IPS-20b (cell line): Measurements from ENCODE around the gene NOS2.
"Not testable (repeated sequence)": the region's sequence is repeated elsewhere in the genome, so short reads cannot be mapped to it uniquely, and the experiment has no call there.

Experiments used
- H3K27ac ChIP-seq: one replicate; pipeline ENCODE4 v1.5.1; 2013; ENCODE audit warnings: low read length
- H3K27me3 ChIP-seq: 2 replicates; pipeline ENCODE4 v1.6.1; 2013; ENCODE audit warnings: mild to moderate bottlenecking, low read length, inconsistent platforms; ENCODE audit not compliant: insufficient read depth
- H3K36me3 ChIP-seq: 2 replicates; pipeline ENCODE4 v1.6.1; 2013; ENCODE audit warnings: low read depth, mild to moderate bottlenecking, inconsistent platforms, low read length, moderate library complexity; ENCODE audit not compliant: insufficient read depth
- H3K4me1 ChIP-seq: 2 replicates; pipeline ENCODE4 v1.6.1; 2013; ENCODE audit warnings: mild to moderate bottlenecking, control low read depth, inconsistent platforms, low read length, moderate library complexity; ENCODE audit not compliant: insufficient read depth
- H3K4me3 ChIP-seq: 2 replicates; pipeline ENCODE4 v1.5.1; 2013; ENCODE audit warnings: mild to moderate bottlenecking, low read length, inconsistent platforms
- H3K9ac ChIP-seq: 2 replicates; pipeline ENCODE4 v1.6.1; 2013; ENCODE audit warnings: low read depth, mild to moderate bottlenecking, inconsistent platforms, low read length, moderate library complexity
- H3K9me3 ChIP-seq: 2 replicates; pipeline ENCODE4 v1.6.1; 2013; ENCODE audit warnings: mild to moderate bottlenecking, low read depth, low read length, inconsistent platforms; ENCODE audit not compliant: insufficient read depth

Gene NOS2

DNA sequence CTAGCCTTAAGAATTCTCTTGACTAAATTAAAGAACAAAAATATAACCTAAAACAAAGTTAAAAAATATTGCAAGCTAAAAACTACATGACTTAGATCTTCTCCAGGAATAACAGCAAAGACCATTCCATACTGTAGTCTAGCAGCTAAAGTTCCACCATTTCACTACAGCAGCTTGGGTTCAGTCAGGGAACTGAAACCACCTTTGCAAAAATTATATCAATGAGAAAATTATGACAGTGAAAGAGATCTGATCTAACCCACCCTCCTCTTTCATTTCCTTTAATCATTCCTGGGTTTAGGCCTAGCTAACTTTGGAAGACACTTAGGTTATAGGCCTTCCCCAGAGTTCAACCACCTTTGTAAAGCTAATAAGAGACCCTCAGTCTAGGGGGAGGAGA, 36.3 kb upstream of the NOS2 start:
- H3K4me3 ChIP-seq = no peak overlapping the region
- H3K36me3 ChIP-seq = no peaks in the 10 kb centered on the region
- H3K9ac ChIP-seq = no peak overlapping the region
- H3K4me1 ChIP-seq = no peaks in the 10 kb centered on the region
- H3K27ac ChIP-seq = no peak overlapping the region
- H3K27me3 ChIP-seq = no peaks in the 10 kb centered on the region
- H3K9me3 ChIP-seq = peaks cover 7% of the 10 kb centered on the region

DNA sequence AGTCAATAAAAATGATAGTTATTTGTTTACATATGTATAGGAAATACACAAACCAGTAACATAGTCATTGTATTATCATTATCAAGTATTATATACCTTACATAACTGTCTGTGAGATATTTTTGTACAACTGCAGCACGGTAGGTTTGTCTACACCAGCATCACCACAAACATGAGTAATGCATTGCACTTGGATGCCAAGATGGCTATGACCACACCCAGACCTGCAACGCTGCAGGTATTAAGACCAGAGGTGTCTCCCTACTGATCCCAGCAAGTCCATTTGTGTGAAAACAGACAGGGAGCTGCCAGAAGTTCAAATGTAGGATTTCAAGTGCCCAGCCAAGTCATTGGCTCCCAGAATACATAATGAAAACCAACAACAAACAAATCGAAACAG, 34.2 kb upstream of the NOS2 start:
- H3K9ac ChIP-seq = no peak overlapping the region
- H3K4me3 ChIP-seq = no peak overlapping the region
- H3K9me3 ChIP-seq = peaks cover 7% of the 10 kb centered on the region
- no peak overlapping the region for H3K27ac ChIP-seq
- no peaks in the 10 kb centered on the region for H3K27me3 ChIP-seq
- H3K36me3 ChIP-seq = no peaks in the 10 kb centered on the region
- no peaks in the 10 kb centered on the region for H3K4me1 ChIP-seq

DNA sequence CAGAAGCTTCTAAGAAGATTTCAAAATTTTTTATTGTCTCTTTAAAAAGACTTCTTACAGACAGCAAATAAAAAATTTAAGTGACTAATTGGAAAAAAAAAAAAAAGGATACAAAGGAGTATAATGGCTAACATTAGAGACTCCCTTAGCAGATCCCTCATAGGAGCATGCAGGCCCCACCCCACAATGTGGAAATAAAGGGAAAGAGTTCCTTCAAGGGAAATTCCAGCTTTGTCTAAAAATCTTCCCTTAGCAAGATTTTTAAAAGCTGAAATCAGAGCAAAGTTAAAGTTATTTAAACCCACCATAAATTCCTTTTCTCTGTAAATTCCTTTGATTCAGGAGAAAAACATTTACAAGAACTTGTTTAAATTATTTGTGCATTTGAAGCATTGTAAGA, 32.5 kb upstream of the NOS2 start:
- Histone ChIP-seq H3K9ac (no peak overlapping the region), H3K36me3 (no peaks in the 10 kb centered on the region), H3K4me3 (no peak overlapping the region), H3K27me3 (no peaks in the 10 kb centered on the region), H3K27ac (no peak overlapping the region), H3K4me1 (no peaks in the 10 kb centered on the region), H3K9me3 (peaks cover 7% of the 10 kb centered on the region)

DNA sequence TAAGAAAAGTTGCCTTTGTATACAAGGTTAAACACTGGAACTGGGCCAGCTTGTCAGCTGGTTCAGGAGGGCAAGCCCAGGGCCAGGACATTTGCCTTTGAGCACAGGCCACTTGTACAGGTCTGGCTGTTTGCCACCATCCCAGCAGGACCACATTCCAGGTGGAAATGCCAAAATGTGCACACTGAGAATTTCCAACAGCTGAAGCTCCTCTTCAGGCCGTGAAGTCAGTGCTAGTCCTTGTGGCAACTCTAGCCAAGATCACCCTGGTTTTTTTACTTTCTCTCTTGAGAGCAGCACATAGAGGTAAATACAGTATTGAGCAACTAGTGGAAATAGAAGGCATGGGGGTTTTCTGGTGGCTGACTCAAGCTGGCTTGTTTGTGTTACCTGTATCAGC, 29.6 kb upstream of the NOS2 start:
- H3K27ac ChIP-seq, H3K9ac ChIP-seq, H3K27me3 ChIP-seq, H3K36me3 ChIP-seq, H3K4me3 ChIP-seq, H3K4me1 ChIP-seq, H3K9me3 ChIP-seq: not testable (repeated sequence)

DNA sequence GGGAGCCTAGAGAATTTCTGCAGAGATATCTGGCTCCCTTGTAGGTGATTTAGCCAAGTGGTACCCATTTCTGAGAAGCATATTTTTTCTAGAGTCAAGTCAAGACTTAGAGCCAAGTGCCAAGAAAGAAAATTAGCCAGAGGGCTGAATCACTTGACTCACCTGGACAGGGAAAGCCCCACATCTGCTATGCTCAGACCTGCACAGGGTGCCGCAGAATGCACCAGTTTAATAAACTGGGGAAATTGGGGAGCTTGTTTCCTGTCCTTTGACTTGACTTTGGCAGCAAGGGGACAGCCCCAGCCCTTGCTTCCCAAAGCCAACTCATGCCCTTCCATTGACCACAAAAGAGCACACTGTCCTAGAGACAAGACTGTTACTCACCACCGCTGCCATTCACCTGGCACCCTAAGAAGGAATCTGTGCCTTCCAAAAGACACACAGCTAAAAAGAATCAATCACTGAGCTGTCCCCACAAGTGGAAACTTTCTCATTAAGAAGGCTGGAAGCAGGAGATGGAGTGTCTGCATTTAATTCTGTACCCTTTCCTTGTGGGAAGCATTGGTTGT, 28.9 kb upstream of the NOS2 start:
- not testable (repeated sequence) for H3K27me3 ChIP-seq, H3K27ac ChIP-seq, H3K4me1 ChIP-seq, H3K36me3 ChIP-seq, H3K9me3 ChIP-seq, H3K9ac ChIP-seq, H3K4me3 ChIP-seq

DNA sequence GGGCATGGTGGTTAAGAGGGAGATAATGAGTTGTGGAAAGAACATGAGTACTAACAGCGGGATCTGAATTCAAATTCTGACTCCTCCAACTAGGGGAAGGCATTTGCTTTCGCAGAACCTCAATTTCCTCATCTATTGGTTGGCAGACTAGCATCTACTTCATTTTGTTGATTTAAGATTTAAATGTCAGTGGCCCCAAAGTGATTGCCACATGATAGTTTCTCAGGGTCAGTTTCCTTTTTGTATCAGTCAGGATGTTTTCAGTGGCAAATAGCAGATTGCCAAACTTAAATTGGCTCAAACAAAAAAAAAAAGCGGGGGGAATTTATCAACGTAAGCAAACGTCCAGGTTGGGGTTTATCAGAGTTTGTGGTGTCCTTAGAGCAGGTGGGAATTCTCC, 25.1 kb upstream of the NOS2 start:
- Histone ChIP-seq H3K36me3 (no peaks in the 10 kb centered on the region), H3K4me3 (no peak overlapping the region), H3K27ac (no peak overlapping the region), H3K9ac (no peak overlapping the region), H3K27me3 (no peaks in the 10 kb centered on the region), H3K9me3 (peaks cover 14% of the 10 kb centered on the region; the same call in 1 of the 2 replicates), H3K4me1 (no peaks in the 10 kb centered on the region)

DNA sequence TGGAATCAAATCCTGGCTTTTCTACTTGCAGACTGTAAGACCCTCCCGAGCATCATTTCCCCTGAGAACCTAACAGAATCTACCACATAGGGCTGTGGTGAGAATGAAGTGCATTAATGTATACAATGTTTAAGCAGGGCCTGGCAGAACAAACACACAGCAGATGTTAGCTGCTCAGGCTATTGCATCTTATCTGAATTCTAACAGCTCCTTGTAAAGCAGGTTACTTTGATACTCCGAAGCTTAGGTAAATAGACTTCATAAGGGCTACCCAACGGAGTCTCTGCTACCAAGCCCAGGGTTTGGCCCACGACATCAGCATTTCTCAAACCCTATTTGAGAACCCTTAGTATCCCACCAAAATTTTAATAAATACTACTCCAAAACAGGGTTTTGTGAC, 24.4 kb upstream of the NOS2 start:
- Histone ChIP-seq H3K27me3 (no peaks in the 10 kb centered on the region), H3K36me3 (no peaks in the 10 kb centered on the region), H3K27ac (no peak overlapping the region), H3K4me3 (no peak overlapping the region), H3K9me3 (peaks cover 14% of the 10 kb centered on the region; the same call in 1 of the 2 replicates), H3K4me1 (no peaks in the 10 kb centered on the region), H3K9ac (no peak overlapping the region)

DNA sequence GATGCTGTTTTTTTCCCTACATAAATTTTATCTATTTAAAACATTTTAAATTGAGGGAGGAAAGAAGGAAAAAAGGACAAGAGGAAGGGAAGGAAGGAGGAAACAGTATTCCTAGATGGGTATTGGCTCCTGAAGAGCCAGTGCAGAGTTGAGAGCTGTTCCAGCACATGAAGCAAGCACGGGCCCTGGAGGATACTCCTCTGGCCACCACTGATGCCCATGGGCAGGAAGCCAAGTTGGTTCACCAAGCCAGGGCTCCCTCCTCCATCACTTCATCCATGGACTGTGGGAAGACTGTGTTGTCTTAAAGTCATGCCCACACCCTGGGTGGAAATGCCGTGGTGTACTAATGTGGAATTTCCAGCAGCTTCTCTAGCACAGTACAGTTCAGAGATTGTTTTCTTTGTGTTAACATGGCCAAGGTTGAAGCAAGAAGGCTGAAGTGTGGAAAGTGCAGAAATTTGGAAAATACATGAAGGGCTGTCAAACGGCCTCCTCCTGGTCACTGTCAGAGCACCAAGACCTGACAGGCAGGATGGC, 23.9 kb upstream of the NOS2 start:
- Histone ChIP-seq H3K27ac (no peak overlapping the region), H3K36me3 (no peaks in the 10 kb centered on the region), H3K9me3 (peaks cover 14% of the 10 kb centered on the region; the same call in 1 of the 2 replicates), H3K27me3 (no peaks in the 10 kb centered on the region), H3K4me3 (no peak overlapping the region), H3K4me1 (no peaks in the 10 kb centered on the region), H3K9ac (no peak overlapping the region)

DNA sequence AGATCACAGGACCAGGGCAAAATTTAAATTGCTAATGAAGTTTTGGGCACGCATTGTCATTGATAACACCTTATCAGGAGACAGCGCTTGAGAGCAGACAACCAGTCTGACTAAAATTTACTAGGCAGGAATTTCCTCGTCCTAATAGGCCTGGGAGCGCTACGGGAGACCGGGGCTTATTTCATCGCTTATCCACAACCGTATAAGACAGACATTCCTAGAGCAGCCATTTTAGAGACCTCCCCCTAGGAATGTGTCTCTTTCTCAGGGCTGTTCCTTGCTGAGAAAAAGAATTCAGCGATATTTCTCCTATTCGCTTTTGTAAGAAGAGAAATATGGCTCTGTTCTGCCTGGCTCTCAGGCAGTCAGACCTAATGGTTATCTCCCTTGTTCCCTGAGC, 21.8 kb upstream of the NOS2 start:
- not testable (repeated sequence) for H3K4me3 ChIP-seq, H3K9ac ChIP-seq, H3K4me1 ChIP-seq, H3K27ac ChIP-seq, H3K27me3 ChIP-seq, H3K36me3 ChIP-seq
- peaks cover 14% of the 10 kb centered on the region; the same call in 1 of the 2 replicates for H3K9me3 ChIP-seq

DNA sequence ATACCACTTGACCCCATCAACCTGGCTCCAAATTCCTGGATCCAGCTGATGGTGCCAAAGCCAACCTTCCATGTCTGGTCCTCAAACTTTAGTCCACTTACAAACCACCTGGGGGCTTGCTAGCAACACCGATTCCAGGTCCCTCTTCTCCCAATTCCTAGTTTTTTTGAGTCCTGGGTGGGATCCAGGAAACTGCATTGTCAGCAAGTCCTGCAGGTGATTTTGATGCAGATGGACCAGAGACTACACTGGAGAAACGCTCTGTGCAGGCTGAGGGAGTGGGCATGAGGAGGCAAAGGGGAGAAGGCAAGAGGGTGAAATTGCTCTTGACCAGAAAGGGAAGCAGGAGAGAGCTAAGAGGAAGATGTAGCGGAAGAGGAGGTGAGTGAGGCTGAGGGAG, 21.0 kb upstream of the NOS2 start:
- no peak overlapping the region for H3K9ac ChIP-seq
- H3K27ac ChIP-seq = no peak overlapping the region
- H3K36me3 ChIP-seq = no peaks in the 10 kb centered on the region
- H3K9me3 ChIP-seq = peaks cover 14% of the 10 kb centered on the region; the same call in 1 of the 2 replicates
- no peaks in the 10 kb centered on the region for H3K4me1 ChIP-seq
- no peaks in the 10 kb centered on the region for H3K27me3 ChIP-seq
- no peak overlapping the region for H3K4me3 ChIP-seq

DNA sequence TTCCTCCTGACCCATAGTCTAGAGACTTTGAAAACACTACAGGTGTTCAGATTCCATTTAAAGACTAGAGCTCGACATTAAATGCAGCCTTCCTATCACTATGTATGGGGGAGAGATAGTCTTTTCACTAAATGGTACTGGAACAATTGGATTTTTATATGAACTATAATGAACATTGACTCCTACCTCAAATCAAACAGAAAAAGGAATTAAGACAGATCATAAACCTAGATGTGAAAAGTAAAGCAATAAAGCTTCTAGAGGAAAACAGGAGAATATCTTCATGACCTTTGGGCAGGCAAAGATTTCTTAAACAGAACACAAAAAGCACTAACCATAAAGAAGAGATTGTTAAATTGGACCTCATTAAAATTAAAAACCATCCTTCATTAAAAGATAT, 18.8 kb upstream of the NOS2 start:
- no peak overlapping the region for H3K4me3 ChIP-seq
- H3K9ac ChIP-seq = no peak overlapping the region
- no peaks in the 10 kb centered on the region for H3K36me3 ChIP-seq

DNA sequence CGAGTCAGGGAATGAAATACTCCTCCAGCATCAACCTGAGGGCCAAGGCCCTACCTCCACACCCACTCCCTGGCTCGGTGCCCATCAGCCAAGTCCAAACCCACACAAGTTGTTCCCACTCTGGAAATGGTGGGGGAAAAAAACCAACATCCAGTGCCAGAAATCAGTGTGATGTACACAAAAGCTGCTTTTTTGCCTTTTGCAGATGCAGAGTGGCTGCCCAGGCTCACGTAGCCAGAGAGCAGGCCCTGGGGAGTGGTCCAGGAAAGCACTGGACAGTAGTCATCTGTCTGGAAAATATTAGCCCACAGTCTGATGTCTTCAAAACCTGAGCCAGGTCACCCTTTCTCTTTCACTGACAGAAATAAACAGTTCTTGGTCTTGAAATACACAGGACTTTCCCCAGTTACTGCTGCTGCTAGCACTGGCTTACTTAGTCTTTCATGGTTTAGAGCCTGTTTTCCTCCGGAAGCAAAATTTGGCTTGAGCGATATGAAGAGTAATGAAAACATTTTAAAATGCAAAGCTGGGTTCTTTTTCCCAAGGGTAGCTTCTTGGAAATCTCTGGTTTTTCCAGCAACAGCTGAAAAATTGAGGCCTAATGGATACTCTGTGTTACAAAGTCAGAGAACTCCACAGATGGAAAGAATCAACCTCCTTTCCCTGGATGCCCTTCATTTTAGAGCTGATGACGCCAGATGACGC, 18.2 kb upstream of the NOS2 start:
- Histone ChIP-seq H3K9me3 (peaks cover 14% of the 10 kb centered on the region; the same call in 1 of the 2 replicates), H3K4me1 (no peaks in the 10 kb centered on the region), H3K27me3 (no peaks in the 10 kb centered on the region), H3K36me3 (no peaks in the 10 kb centered on the region), H3K27ac (no peak overlapping the region), H3K9ac (no peak overlapping the region), H3K4me3 (no peak overlapping the region)

More for the DNA sequence above, 18.8 kb upstream of the NOS2 start:
- no peaks in the 10 kb centered on the region for H3K27me3 ChIP-seq
- peaks cover 14% of the 10 kb centered on the region; the same call in 1 of the 2 replicates for H3K9me3 ChIP-seq
- H3K27ac ChIP-seq = no peak overlapping the region
- no peaks in the 10 kb centered on the region for H3K4me1 ChIP-seq
